Measurements from ENCODE around the gene NPSR1. TPM values are rescaled to one million over a fixed set of nuclear protein-coding genes. Genes with fewer than 3 reads are reported as not detected.

Gene NPSR1
- total and polyA plus RNA-seq, 4 donors, result not detected

DNA sequence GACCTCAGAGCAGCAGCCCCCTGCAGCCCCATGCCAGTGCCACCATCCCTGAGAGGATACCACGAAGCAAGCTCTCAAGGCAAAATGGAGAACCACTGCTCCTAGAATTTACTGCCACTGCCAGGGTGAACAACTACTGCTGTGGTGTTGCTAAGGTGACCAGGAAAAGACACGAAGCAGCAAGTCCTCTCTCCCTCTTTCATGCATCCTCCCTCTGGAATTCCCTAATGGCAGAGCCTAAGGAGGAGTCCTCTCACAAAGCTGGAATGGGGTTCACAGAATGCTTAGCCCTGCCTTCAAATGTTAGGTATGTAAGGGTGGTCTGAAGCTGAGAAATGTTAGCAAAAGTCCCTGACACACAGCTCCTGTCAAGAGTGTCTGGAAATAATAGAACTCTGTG lies 35.8 kb upstream of the NPSR1 start:
- Histone ChIP-seq H3K9ac (ENCODE audit: low read depth in 1 of 2, low read length in 2 of 2) (no peak overlapping the region), H3K9me3 (ENCODE audit: control insufficient read depth in 4 of 4, low read length in 3 of 4) (no peaks in the 10 kb centered on the region), H3K4me1 (ENCODE audit: control insufficient read depth in 4 of 4, insufficient read depth in 4 of 4, low read length in 3 of 4) (no peaks in the 10 kb centered on the region), H3K27me3 (ENCODE audit: control insufficient read depth in 4 of 4, insufficient read depth in 4 of 4, low read length in 3 of 4) (no peaks in the 10 kb centered on the region), H3K36me3 (ENCODE audit: control insufficient read depth in 4 of 4, insufficient read depth in 3 of 4, low read depth in 1 of 4, low read length in 3 of 4) (no peaks in the 10 kb centered on the region), H3K27ac (ENCODE audit: low read depth in 1 of 2, low read length in 2 of 2) (no peak overlapping the region), H3K4me3 (ENCODE audit: low read depth in 1 of 3, low read length in 3 of 3) (no peak overlapping the region)
- no peak for TF ChIP-seq FOXA2 (IDR thresholded peaks at IDR 0.05)
- no peak for TF ChIP-seq GABPA (IDR thresholded peaks at IDR 0.05 in 1 of 2, conservative IDR thresholded peaks at IDR 0.05 in 1 of 2)
- no peak for TF ChIP-seq ATF3 (IDR thresholded peaks at IDR 0.05)
- TF ChIP-seq SP1 (IDR thresholded peaks at IDR 0.05), result no peak
- TF ChIP-seq, protein P1, sequence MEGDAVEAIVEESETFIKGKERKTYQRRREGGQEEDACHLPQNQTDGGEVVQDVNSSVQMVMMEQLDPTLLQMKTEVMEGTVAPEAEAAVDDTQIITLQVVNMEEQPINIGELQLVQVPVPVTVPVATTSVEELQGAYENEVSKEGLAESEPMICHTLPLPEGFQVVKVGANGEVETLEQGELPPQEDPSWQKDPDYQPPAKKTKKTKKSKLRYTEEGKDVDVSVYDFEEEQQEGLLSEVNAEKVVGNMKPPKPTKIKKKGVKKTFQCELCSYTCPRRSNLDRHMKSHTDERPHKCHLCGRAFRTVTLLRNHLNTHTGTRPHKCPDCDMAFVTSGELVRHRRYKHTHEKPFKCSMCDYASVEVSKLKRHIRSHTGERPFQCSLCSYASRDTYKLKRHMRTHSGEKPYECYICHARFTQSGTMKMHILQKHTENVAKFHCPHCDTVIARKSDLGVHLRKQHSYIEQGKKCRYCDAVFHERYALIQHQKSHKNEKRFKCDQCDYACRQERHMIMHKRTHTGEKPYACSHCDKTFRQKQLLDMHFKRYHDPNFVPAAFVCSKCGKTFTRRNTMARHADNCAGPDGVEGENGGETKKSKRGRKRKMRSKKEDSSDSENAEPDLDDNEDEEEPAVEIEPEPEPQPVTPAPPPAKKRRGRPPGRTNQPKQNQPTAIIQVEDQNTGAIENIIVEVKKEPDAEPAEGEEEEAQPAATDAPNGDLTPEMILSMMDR (IDR thresholded peaks at IDR 0.05; ENCODE audit: low read depth, low read length, missing input control), result no peak
- TF ChIP-seq RAD21 (IDR thresholded peaks at IDR 0.05), result no peak
- no peak for TF ChIP-seq JUND (IDR thresholded peaks at IDR 0.05)
- TF ChIP-seq NR2F2 (IDR thresholded peaks at IDR 0.05), result no peak
- TF ChIP-seq, protein P2, sequence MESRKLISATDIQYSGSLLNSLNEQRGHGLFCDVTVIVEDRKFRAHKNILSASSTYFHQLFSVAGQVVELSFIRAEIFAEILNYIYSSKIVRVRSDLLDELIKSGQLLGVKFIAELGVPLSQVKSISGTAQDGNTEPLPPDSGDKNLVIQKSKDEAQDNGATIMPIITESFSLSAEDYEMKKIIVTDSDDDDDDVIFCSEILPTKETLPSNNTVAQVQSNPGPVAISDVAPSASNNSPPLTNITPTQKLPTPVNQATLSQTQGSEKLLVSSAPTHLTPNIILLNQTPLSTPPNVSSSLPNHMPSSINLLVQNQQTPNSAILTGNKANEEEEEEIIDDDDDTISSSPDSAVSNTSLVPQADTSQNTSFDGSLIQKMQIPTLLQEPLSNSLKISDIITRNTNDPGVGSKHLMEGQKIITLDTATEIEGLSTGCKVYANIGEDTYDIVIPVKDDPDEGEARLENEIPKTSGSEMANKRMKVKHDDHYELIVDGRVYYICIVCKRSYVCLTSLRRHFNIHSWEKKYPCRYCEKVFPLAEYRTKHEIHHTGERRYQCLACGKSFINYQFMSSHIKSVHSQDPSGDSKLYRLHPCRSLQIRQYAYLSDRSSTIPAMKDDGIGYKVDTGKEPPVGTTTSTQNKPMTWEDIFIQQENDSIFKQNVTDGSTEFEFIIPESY (IDR thresholded peaks at IDR 0.05), result no peak
- no peak for TF ChIP-seq MAX (IDR thresholded peaks at IDR 0.05)
- no peak for TF ChIP-seq EGR1 (IDR thresholded peaks at IDR 0.05; ENCODE audit: low read depth in 2 of 2)
- TF ChIP-seq YY1 (IDR thresholded peaks at IDR 0.05), result no peak
- no peak for TF ChIP-seq HNF4G (IDR thresholded peaks at IDR 0.05)
- no peak for TF ChIP-seq REST (IDR thresholded peaks at IDR 0.05)
- TF ChIP-seq TAF1 (conservative IDR thresholded peaks at IDR 0.05), result no peak
- TF ChIP-seq FOXA1 (IDR thresholded peaks at IDR 0.05), result no peak
- TF ChIP-seq HNF4A (conservative IDR thresholded peaks at IDR 0.05), result no peak
- TF ChIP-seq RXRA (IDR thresholded peaks at IDR 0.05), result no peak
- 60% methylated on average over 2 of the region's 2 CpGs for WGBS
- no peak for DNase-seq (ENCODE audit: low spot score)
